Activated CD4-positive, alpha-beta T cell treated with anti-CD3 and anti-CD28 coated beads, Interleukin-2, amount 10 ng/mL, durations not matched to agents 24 days and 14 days (primary cell): Measurements from ENCODE around the gene CCIN. TPM values are rescaled to one million over a fixed set of nuclear protein-coding genes. Genes with fewer than 3 reads are reported as not detected.

Experiments used
- DNase-seq: peaks from one replicate; pipeline ENCODE4 v3.0.0; 2022
- H3K27ac Mint-ChIP-seq: one replicate; pipeline ENCODE4 v1.8.0; 2022; ENCODE audit warnings: mild to moderate bottlenecking, mixed read lengths
- H3K27me3 Mint-ChIP-seq: one replicate; pipeline ENCODE4 v1.8.0; 2022; ENCODE audit warnings: mixed read lengths
- H3K36me3 Mint-ChIP-seq: one replicate; pipeline ENCODE4 v1.8.0; 2022; ENCODE audit warnings: low read depth, mild to moderate bottlenecking, mixed read lengths
- H3K4me1 Mint-ChIP-seq: one replicate; pipeline ENCODE4 v1.8.0; 2021; ENCODE audit warnings: mixed read lengths
- H3K4me3 Mint-ChIP-seq: one replicate; pipeline ENCODE4 v1.8.0; 2022; ENCODE audit warnings: mild to moderate bottlenecking, moderate library complexity, mixed read lengths
- H3K9me3 Mint-ChIP-seq: one replicate; pipeline ENCODE4 v1.8.0; 2021; ENCODE audit warnings: mixed read lengths
- intact Hi-C: fragments of 100-400 bp; cut with micrococcal nuclease; formaldehyde crosslinking; loops from one replicate; pipeline ENCODE4 v1.15.1; 2023
- total RNA-seq: library from RNA; stranded (reverse); gene quantifications from 2 replicates; pipeline ENCODE4 v1.2.3, GENCODE V29; 2022

CCIN gene
- total RNA-seq, 1 donor from 2014 or later: not detected

DNA sequence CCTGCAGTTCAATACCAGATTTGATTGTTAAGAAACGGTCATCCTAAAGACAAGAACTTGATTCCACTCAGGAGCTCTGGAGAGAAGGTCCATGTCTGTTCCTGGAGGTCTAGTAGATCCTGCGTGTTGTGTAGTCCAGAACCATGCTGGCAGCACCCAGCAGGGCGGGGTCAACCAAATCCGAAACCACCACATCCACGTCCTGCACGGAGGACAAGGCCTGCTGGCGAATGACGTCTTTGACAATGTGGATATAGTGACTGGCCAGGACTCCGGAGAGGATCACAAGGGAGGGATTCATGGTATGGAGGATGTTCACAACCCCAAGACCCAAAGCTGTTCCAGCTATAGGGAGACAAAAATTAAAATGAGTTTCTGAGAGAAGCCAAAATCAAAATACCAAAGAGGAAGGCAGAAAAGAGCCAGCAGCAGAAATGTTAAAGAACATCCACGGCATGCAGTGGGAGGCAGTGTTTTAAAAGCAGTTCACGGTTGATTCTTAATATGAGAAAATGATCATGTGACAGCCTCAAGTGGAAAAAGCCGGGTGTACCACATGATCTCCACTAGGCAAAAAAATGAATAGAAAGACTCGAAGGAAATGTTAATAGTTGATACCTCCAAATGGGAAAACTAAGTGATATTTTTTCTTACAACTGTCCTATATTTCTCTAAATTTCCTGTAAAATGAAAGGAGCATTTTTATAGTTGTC, 48.2 kb downstream of the CCIN start:
- H3K36me3 Mint-ChIP-seq: peaks cover 67% of the 10 kb centered on the region
- peaks cover under 1% of the 10 kb centered on the region for H3K9me3 Mint-ChIP-seq
- H3K27me3 Mint-ChIP-seq: no peaks in the 10 kb centered on the region
- intact Hi-C loops: loop anchor here (10.0 kb wide), 1 partner anchor 357 kb away; the partner anchor contains the start of gene MELK
- H3K4me3 Mint-ChIP-seq: peak overlapping the region; percentile 64
- DNase-seq: no peak
- peak overlapping the region; percentile 84 for H3K27ac Mint-ChIP-seq
- peaks cover 51% of the 10 kb centered on the region for H3K4me1 Mint-ChIP-seq

DNA sequence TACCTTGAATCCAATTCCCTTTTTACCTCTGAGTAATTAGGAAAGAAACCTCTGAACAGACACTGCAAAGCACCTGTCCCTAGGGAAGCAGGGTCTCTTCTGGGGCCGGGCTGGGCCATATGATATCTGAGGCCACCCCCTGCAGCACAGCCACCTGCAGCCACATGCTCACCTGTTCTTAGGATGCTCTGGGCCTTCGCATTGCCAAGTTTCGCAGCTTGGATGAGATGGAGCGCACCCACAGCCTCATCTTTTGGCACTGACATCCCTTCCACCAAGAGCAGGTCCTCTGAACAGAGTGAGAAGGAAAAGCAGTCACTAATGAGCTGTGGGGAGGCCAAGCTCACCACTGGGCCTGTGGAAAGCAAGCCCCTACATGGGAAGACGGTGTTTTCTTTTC, 48.8 kb downstream of the CCIN start:
- Mint-ChIP-seq H3K27me3 (no peaks in the 10 kb centered on the region), H3K9me3 (peaks cover 6% of the 10 kb centered on the region), H3K27ac (peak overlapping the region; percentile 84), H3K4me3 (peak overlapping the region; percentile 64), H3K4me1 (peaks cover 48% of the 10 kb centered on the region), H3K36me3 (peaks cover 71% of the 10 kb centered on the region)
- intact Hi-C loops: loop anchor here (10.0 kb wide), 1 partner anchor 357 kb away; the partner anchor contains the start of gene MELK
- DNase-seq: no peak

DNA sequence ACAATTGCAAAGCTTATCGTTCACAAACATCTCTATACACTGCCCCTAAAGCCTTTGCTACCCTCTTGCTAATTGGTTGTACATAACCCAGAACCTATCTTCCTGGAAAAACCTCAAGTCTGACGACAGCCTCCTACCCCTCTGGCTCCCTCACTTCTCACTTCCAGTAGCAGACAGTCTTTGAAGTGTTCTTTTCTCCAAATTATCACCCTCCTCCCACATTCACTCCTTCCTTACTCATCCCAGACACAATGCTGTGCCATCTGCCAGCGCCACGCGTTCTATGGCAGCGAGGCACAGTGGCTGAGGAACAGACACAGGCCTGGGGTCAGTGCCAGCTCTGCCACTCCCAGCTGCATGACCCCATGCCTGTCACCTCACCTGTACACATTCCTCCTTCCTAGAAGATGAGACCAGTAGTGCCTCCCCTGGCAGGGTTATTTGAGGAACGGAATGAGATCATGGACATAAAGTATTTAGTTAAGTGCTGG, 49.3 kb downstream of the CCIN start:
- H3K4me1 Mint-ChIP-seq: peaks cover 44% of the 10 kb centered on the region
- peak overlapping the region; percentile 64 for H3K4me3 Mint-ChIP-seq
- peak overlapping the region; percentile 84 for H3K27ac Mint-ChIP-seq
- peak; percentile 82 for DNase-seq
- intact Hi-C loops: loop anchor here (10.0 kb wide), 1 partner anchor 356 kb away; the partner anchor contains the start of gene MELK
- peaks cover 6% of the 10 kb centered on the region for H3K9me3 Mint-ChIP-seq
- H3K36me3 Mint-ChIP-seq: peaks cover 71% of the 10 kb centered on the region
- no peaks in the 10 kb centered on the region for H3K27me3 Mint-ChIP-seq

Other genes with a start within 250 kb of the CCIN start
- not detected in 2 replicates for gene OR2S2, start 211.2 kb upstream of the CCIN start, total RNA-seq
- gene RECK, start 132.5 kb upstream of the CCIN start, total RNA-seq: 3.9 and 4.3 TPM in 2 replicates
- gene GLIPR2, start 32.7 kb upstream of the CCIN start, total RNA-seq: 25.5 and 25.7 TPM in 2 replicates
- gene CLTA, start 21.5 kb downstream of the CCIN start, total RNA-seq: 173 and 177 TPM in 2 replicates
- gene GNE, start 89.1 kb downstream of the CCIN start, total RNA-seq: 22.2 and 23.3 TPM in 2 replicates
- 29.6 and 32.1 TPM in 2 replicates for gene RNF38, start 230.9 kb downstream of the CCIN start, total RNA-seq